GM19324 (cell line): ENCODE measurements around the gene SIK1.
A peak's percentile ranks its signal among the peaks of the same experiment; 100 is the strongest.
"Not testable (repeated sequence)": the region's sequence is repeated elsewhere in the genome, so short reads cannot be mapped to it uniquely, and the experiment has no call there.

Source experiments
- ATAC-seq: cut with Tn5 transposase; IDR thresholded peaks from one replicate; pipeline ENCODE4 v1.9.1; 2021; ENCODE audit warnings: mild to moderate bottlenecking, moderate library complexity; ENCODE audit not compliant: unreplicated experiment, low FRiP score

SIK1 gene

GRCh38 chr21:43440835-43441727, 14.2 kb upstream of the SIK1 start:
- ATAC-seq, result not testable (repeated sequence)

GRCh38 chr21:43439316-43440075, 12.6 kb upstream of the SIK1 start:
- ATAC-seq, result peak; percentile 51

GRCh38 chr21:43436272-43436671, 9.3 kb upstream of the SIK1 start:
- not testable (repeated sequence) for ATAC-seq

GRCh38 chr21:43433340-43434136, 6.6 kb upstream of the SIK1 start:
- not testable (repeated sequence) for ATAC-seq

- not testable (repeated sequence) for ATAC-seq
Observed at GRCh38 chr21:43430830-43431416, 4.0 kb upstream of the SIK1 start.

GRCh38 chr21:43428964-43429363, 2.0 kb upstream of the SIK1 start:
- ATAC-seq, result not testable (repeated sequence)

GRCh38 chr21:43427242-43427559, 270 bp upstream of the SIK1 start:
- peak; percentile 89 for ATAC-seq

- not testable (repeated sequence) for ATAC-seq
Observed at GRCh38 chr21:43426004-43426403, 927 bp downstream of the SIK1 start.

- not testable (repeated sequence) for ATAC-seq
Observed at GRCh38 chr21:43419475-43419874, 7.5 kb downstream of the SIK1 start.

- ATAC-seq, result not testable (repeated sequence)
Observed at GRCh38 chr21:43414576-43414975, 12.4 kb downstream of the SIK1 start.

- not testable (repeated sequence) for ATAC-seq
Observed at GRCh38 chr21:43412020-43412788, 14.7 kb downstream of the SIK1 start.

- peak; percentile 48 for ATAC-seq
Observed at GRCh38 chr21:43410456-43411068, 16.4 kb downstream of the SIK1 start.

- ATAC-seq, result not testable (repeated sequence)
Observed at GRCh38 chr21:43407139-43407538, 19.8 kb downstream of the SIK1 start.

- ATAC-seq, result not testable (repeated sequence)
Observed at GRCh38 chr21:43404450-43404849, 22.5 kb downstream of the SIK1 start.

- not testable (repeated sequence) for ATAC-seq
Observed at GRCh38 chr21:43403651-43404430, 23.1 kb downstream of the SIK1 start.

- ATAC-seq, result not testable (repeated sequence)
Observed at GRCh38 chr21:43401125-43401524, 25.8 kb downstream of the SIK1 start.

GRCh38 chr21:43399595-43400015, 27.3 kb downstream of the SIK1 start:
- peak; percentile 55 for ATAC-seq

- peak; percentile 26 for ATAC-seq
Observed at GRCh38 chr21:43399136-43399535, 27.8 kb downstream of the SIK1 start.
